Testis (tissue), 3 donors: Measurements from ENCODE around the gene C3orf20. TPM values are rescaled to one million over a fixed set of nuclear protein-coding genes. Genes with fewer than 3 reads are reported as not detected.

Experiments
- DNase-seq: peaks from one replicate; pipeline ENCODE4 v3.0.0-alpha.2; 2019
- H3K27ac ChIP-seq, 2 donors: fragments of 200-600 bp; sonication (generic); one replicate each; pipeline ENCODE4 v1.5.1; 2019
- H3K27me3 ChIP-seq: fragments of 200-600 bp; sonication (generic); one replicate; pipeline ENCODE4 v1.5.1; 2019
- H3K36me3 ChIP-seq: fragments of 200-600 bp; sonication (generic); one replicate; pipeline ENCODE4 v1.5.1; 2017; ENCODE audit warnings: low read depth; ENCODE audit errors: missing control alignments
- H3K4me1 ChIP-seq: fragments of 200-600 bp; sonication (generic); one replicate; pipeline ENCODE4 v1.5.1; 2019
- H3K4me3 ChIP-seq, 2 donors: fragments of 200-600 bp; sonication (generic); one replicate each; pipeline ENCODE4 v1.5.1; 2017 to 2019
- H3K9me3 ChIP-seq: fragments of 200-600 bp; sonication (generic); one replicate; pipeline ENCODE4 v1.5.1; 2017
- POLR2A ChIP-seq: fragments of 450-650 bp; IDR thresholded peaks from one replicate; pipeline ENCODE4 v1.6.1; 2017; ENCODE audit warnings: antibody characterized with exemption, mild to moderate bottlenecking, moderate library complexity
- WGBS, 2 donors: methylation state at CpG; one replicate each; pipeline ENCODE4 v1.1.5; 2018; 5-methylcytosine and 5-hydroxymethylcytosine counted together
- intact Hi-C: fragments of 100-400 bp; cut with DNase I; formaldehyde crosslinking; loops from one replicate; pipeline ENCODE4 v1.15.1; 2023; ENCODE audit warnings: low total_unique reads
- polyA plus RNA-seq: library from polyadenylated mRNA; stranded (reverse); fragments of 350-450 nt; fragmentation: Illumina TruSeq; extraction: RNeasy Lipid Tissue Mini Kit (QIAGEN cat#74804); gene quantifications from one replicate; pipeline ENCODE4 v1.2.3, GENCODE V29; 2014; ENCODE audit warnings: low read depth, low replicate concordance; ENCODE audit not compliant: insufficient read depth
- total RNA-seq, 2 donors: library from RNA; depleted of rRNA; stranded (reverse); fragments of >200 nt; gene quantifications; one replicate each; pipeline ENCODE4 v1.2.3, GENCODE V29; 2016
- TF ChIP-seq, protein P1 (sequence below), 3 experiments: fragments of 450-650 bp in 2 of 3; fragments of 200-600 bp in 1 of 3; sonication (generic) in 1 of 3; IDR thresholded peaks; one replicate each; pipeline ENCODE4 v1.5.1; 2016 to 2019; ENCODE audit warnings: antibody characterized with exemption in 3 of 3, mild to moderate bottlenecking in 2 of 3, moderate library complexity in 1 of 3

The C3orf20 gene
- total and polyA plus RNA-seq, 3 donors from 2014 or later = 3.8 to 16.5 (median 11.0) TPM

DNA sequence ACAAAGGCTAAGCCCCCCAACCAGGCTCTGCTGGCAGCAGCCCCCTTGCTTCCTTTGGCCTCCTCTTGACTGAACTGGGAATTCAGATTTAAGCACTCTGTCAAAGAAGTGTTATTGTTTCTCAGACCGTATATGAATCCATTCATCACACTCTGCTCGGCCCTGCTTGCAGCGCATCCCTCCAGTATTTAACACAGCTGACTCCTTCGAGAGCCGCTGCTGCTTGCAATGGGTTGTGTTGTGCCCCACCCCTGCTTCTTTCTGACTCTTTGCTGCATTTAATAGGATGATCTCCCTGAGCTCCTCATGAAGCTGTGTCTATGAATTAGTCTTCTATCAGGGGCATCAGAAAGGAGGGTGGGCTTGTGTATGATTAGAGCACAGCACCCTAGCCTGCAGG, 31.2 kb downstream of the C3orf20 start:
- no peak for DNase-seq
- no peaks in the 10 kb centered on the region for H3K27me3 ChIP-seq
- TF ChIP-seq, protein P1, sequence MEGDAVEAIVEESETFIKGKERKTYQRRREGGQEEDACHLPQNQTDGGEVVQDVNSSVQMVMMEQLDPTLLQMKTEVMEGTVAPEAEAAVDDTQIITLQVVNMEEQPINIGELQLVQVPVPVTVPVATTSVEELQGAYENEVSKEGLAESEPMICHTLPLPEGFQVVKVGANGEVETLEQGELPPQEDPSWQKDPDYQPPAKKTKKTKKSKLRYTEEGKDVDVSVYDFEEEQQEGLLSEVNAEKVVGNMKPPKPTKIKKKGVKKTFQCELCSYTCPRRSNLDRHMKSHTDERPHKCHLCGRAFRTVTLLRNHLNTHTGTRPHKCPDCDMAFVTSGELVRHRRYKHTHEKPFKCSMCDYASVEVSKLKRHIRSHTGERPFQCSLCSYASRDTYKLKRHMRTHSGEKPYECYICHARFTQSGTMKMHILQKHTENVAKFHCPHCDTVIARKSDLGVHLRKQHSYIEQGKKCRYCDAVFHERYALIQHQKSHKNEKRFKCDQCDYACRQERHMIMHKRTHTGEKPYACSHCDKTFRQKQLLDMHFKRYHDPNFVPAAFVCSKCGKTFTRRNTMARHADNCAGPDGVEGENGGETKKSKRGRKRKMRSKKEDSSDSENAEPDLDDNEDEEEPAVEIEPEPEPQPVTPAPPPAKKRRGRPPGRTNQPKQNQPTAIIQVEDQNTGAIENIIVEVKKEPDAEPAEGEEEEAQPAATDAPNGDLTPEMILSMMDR (IDR thresholded peaks at IDR 0.05) = no peak
- TF ChIP-seq POLR2A = no peak
- H3K4me3 ChIP-seq = no peak overlapping the region
- H3K36me3 ChIP-seq = no peaks in the 10 kb centered on the region
- intact Hi-C loops = no loop called here
- no peaks in the 10 kb centered on the region for H3K9me3 ChIP-seq
- no peaks in the 10 kb centered on the region for H3K4me1 ChIP-seq
- no peak overlapping the region for H3K27ac ChIP-seq
- 72 to 77% methylated on average over 5 of the region's 5 CpGs for WGBS, 2 donors

DNA sequence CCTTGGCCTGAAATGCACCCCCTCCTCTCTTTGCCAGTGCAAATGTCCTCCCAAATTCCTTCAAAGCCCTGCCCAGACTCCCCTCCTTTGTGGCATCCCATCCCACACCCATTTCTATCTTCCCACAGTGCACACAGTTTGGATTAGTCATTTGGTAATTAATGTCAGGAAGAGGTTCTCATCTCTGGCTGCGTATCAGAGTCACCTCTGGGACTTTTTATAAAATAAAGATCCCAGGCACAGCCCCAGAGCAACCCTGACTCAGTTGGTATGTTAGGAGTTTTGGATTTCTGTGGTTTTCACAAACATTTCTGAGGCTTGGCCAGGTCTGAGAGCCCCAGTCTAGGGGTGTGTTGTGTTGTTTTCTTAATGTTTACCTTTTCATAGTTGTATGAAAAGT, 41.6 kb downstream of the C3orf20 start:
- Histone ChIP-seq H3K36me3 (no peaks in the 10 kb centered on the region), H3K4me3 (no peak overlapping the region), H3K27me3 (no peaks in the 10 kb centered on the region), H3K27ac (no peak overlapping the region), H3K4me1 (no peaks in the 10 kb centered on the region), H3K9me3 (no peaks in the 10 kb centered on the region)
- TF ChIP-seq, protein P1 (IDR thresholded peaks at IDR 0.05) = no peak
- no peak for TF ChIP-seq POLR2A
- WGBS, 2 donors = 69 to 84% methylated on average over 1 of the region's 1 CpG
- intact Hi-C loops = no loop called here
- no peak for DNase-seq

DNA sequence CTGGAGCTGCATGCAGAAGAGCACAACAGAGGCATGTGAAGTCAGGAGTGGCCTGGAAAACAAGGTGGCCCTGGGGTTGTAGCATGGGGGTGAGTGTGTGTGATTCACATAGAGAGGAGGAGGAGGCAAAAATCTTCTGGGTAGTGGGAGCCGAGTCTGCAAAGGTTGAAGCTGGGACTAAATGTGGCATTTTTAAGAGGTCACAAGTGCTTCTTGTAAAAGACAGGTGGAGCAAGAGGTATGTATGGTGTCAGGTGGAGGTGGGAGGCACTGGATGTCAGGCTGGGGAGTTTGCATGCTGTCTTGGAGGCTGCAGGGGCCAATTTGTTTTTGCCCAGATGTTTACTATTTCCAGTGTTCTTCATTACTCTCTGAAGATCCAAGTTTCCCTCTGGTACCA, 42.4 kb downstream of the C3orf20 start:
- Histone ChIP-seq H3K4me3 (no peak overlapping the region), H3K4me1 (no peaks in the 10 kb centered on the region), H3K27ac (no peak overlapping the region), H3K9me3 (no peaks in the 10 kb centered on the region), H3K36me3 (no peaks in the 10 kb centered on the region), H3K27me3 (no peaks in the 10 kb centered on the region)
- intact Hi-C loops = no loop called here
- TF ChIP-seq, protein P1 (IDR thresholded peaks at IDR 0.05) = no peak
- no peak for TF ChIP-seq POLR2A
- 68 to 79% methylated on average over 1 of the region's 1 CpG for WGBS, 2 donors
- DNase-seq = no peak

DNA sequence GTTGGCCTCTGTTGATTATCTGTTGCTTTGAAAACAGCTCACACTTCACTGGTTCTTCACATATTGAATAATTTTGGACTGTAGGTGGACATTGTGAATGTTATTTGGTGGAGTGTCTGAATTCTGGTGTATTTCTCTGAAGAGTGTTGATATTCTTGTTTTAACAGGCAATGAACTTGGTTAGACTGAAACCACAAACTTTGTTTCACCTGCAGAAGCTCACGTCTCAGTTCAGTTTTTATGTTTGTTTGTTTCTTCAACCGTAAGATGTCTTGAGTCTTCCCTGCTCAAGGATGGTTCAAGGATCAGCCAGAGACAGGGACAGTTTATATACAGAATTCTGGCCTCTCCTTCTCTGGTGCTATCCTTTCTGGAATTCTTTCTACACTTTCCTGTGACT, 43.6 kb downstream of the C3orf20 start:
- Histone ChIP-seq H3K4me3 (no peak overlapping the region), H3K4me1 (no peaks in the 10 kb centered on the region), H3K27me3 (no peaks in the 10 kb centered on the region), H3K9me3 (no peaks in the 10 kb centered on the region), H3K36me3 (no peaks in the 10 kb centered on the region), H3K27ac (no peak overlapping the region)
- 86 to 96% methylated on average over 2 of the region's 2 CpGs for WGBS, 2 donors
- intact Hi-C loops = no loop called here
- TF ChIP-seq, protein P1 (IDR thresholded peaks at IDR 0.05) = no peak
- TF ChIP-seq POLR2A = no peak
- no peak for DNase-seq

DNA sequence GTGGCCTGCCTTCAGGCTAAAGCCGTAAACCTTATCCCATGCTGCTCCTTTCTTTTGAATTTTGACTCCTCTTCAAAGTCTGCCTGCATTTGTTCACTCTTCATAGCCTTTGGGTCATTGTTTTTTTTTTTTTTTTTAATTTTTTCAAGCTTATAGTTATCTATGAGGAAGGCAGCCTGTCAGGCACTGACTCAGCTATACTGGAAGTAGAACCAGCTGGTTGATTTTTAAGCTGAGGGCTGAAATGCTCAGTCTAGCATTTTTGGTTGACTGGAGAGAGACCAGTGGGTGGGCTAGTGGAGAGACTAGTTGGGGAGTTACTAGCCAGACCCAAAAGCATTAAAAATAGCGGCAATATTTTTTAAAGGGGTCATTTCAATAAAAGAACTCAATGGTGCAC, 44.1 kb downstream of the C3orf20 start:
- Histone ChIP-seq H3K27me3 (no peaks in the 10 kb centered on the region), H3K9me3 (no peaks in the 10 kb centered on the region), H3K4me3 (no peak overlapping the region), H3K36me3 (no peaks in the 10 kb centered on the region), H3K4me1 (no peaks in the 10 kb centered on the region), H3K27ac (no peak overlapping the region)
- DNase-seq = no peak
- WGBS, 2 donors = 96 to 100% methylated on average over 2 of the region's 2 CpGs
- intact Hi-C loops = no loop called here
- TF ChIP-seq POLR2A = no peak
- TF ChIP-seq, protein P1 (IDR thresholded peaks at IDR 0.05) = no peak
